SK-N-MC (cell line): ENCODE measurements around the gene ITGA1.

ENCODE experiments used
- DNase-seq: peaks from one replicate; pipeline ENCODE4 v3.0.0-alpha.2; 2011; ENCODE audit warnings: low read depth, low spot score
- H3K27ac ChIP-seq: fragments of 200-600 bp; sonication (generic); 2 replicates; pipeline ENCODE4 v1.5.1; 2016; ENCODE audit warnings: mixed run types
- H3K36me3 ChIP-seq: fragments of 200-600 bp; sonication (generic); 2 replicates; pipeline ENCODE4 v1.6.1; 2017; ENCODE audit warnings: antibody characterized with exemption, low read length, mixed read lengths; ENCODE audit not compliant: insufficient read depth
- H3K4me3 ChIP-seq: fragments of 200-600 bp; sonication (generic); 2 replicates; pipeline ENCODE4 v1.5.1; 2016
- H3K9ac ChIP-seq: fragments of 200-600 bp; sonication (generic); 2 replicates; pipeline ENCODE4 v1.8.0; 2017; ENCODE audit warnings: mixed run types, mixed read lengths; ENCODE audit not compliant: insufficient read length
- H3K9me3 ChIP-seq: fragments of 200-600 bp; sonication (generic); 2 replicates; pipeline ENCODE4 v1.6.1; 2017; ENCODE audit warnings: low read depth, mild to moderate bottlenecking, antibody characterized with exemption, low read length, moderate library complexity, mixed read lengths
- EZH2 ChIP-seq: fragments of 200-600 bp; sonication (generic); IDR thresholded peaks from one replicate; pipeline ENCODE4 v1.6.1; 2017; ENCODE audit warnings: antibody characterized with exemption
- FOXP2 ChIP-seq: optimal IDR thresholded peaks from 2 replicates; pipeline ENCODE3; 2011; ENCODE audit warnings: mild to moderate bottlenecking, moderate library complexity; ENCODE audit not compliant: insufficient read depth; ENCODE audit errors: extremely low read length, control extremely low read depth
- POLR2AphosphoS5 ChIP-seq: IDR thresholded peaks from 2 replicates; pipeline ENCODE4 v1.6.1; 2012; ENCODE audit warnings: mild to moderate bottlenecking, low read depth, low read length, borderline replicate concordance

ITGA1 gene

GRCh38 chr5:52834320-52834719 lies 46.6 kb downstream of the ITGA1 start:
- no peak overlapping the region for H3K9ac ChIP-seq
- no peak overlapping the region for H3K4me3 ChIP-seq
- TF ChIP-seq EZH2, result no peak
- no peak overlapping the region for H3K27ac ChIP-seq
- H3K9me3 ChIP-seq, result no peaks in the 10 kb centered on the region
- DNase-seq, result no peak
- H3K36me3 ChIP-seq, result no peaks in the 10 kb centered on the region

GRCh38 chr5:52837068-52837467 lies 49.4 kb downstream of the ITGA1 start:
- TF ChIP-seq FOXP2 (no peak), POLR2AphosphoS5 (no peak), EZH2 (no peak)
- H3K4me3 ChIP-seq, result no peak overlapping the region
- H3K36me3 ChIP-seq, result no peaks in the 10 kb centered on the region
- DNase-seq, result no peak
- no peak overlapping the region for H3K9ac ChIP-seq
- no peak overlapping the region for H3K27ac ChIP-seq
- H3K9me3 ChIP-seq, result no peaks in the 10 kb centered on the region

- H3K9ac ChIP-seq, result no peak overlapping the region
- no peaks in the 10 kb centered on the region for H3K9me3 ChIP-seq
- TF ChIP-seq EZH2, result no peak
- no peak for DNase-seq
- no peaks in the 10 kb centered on the region for H3K36me3 ChIP-seq
- no peak overlapping the region for H3K4me3 ChIP-seq
- no peak overlapping the region for H3K27ac ChIP-seq
Observed at GRCh38 chr5:52837591-52838001, 49.9 kb downstream of the ITGA1 start.

GRCh38 chr5:52838326-52839015 lies 50.8 kb downstream of the ITGA1 start:
- no peak for DNase-seq
- Histone ChIP-seq H3K9ac (no peak overlapping the region), H3K4me3 (no peak overlapping the region), H3K36me3 (no peaks in the 10 kb centered on the region), H3K9me3 (no peaks in the 10 kb centered on the region), H3K27ac (no peak overlapping the region)
- no peak for TF ChIP-seq POLR2AphosphoS5

- H3K27ac ChIP-seq, result peak overlapping the region; percentile 91; the same call in 1 of the 2 replicates
- TF ChIP-seq POLR2AphosphoS5 (no peak), FOXP2 (no peak), EZH2 (no peak)
- no peak for DNase-seq
Observed at GRCh38 chr5:52839285-52839684, 51.6 kb downstream of the ITGA1 start.

GRCh38 chr5:52840277-52841050 lies 52.7 kb downstream of the ITGA1 start:
- peak; percentile 65 for DNase-seq
- Histone ChIP-seq H3K27ac (peak overlapping the region; percentile 91), H3K9ac (peak overlapping the region; percentile 52), H3K36me3 (no peaks in the 10 kb centered on the region), H3K9me3 (no peaks in the 10 kb centered on the region), H3K4me3 (peak overlapping the region; percentile 71)
- TF ChIP-seq EZH2, result no peak
- peak; percentile 79 for TF ChIP-seq FOXP2

More at GRCh38 chr5:52839285-52839684, 51.6 kb downstream of the ITGA1 start:
- H3K36me3 ChIP-seq, result no peaks in the 10 kb centered on the region
- no peak overlapping the region for H3K4me3 ChIP-seq
- H3K9me3 ChIP-seq, result no peaks in the 10 kb centered on the region
- no peak overlapping the region for H3K9ac ChIP-seq

GRCh38 chr5:52841114-52841513 lies 53.4 kb downstream of the ITGA1 start:
- Histone ChIP-seq H3K27ac (peak overlapping the region; percentile 91), H3K9me3 (no peaks in the 10 kb centered on the region), H3K36me3 (no peaks in the 10 kb centered on the region), H3K9ac (peak overlapping the region; percentile 52), H3K4me3 (peak overlapping the region; percentile 71)
- TF ChIP-seq FOXP2 (no peak), POLR2AphosphoS5 (no peak), EZH2 (no peak)
- DNase-seq, result no peak

- TF ChIP-seq POLR2AphosphoS5, result no peak
- no peak for TF ChIP-seq FOXP2
- no peak for TF ChIP-seq EZH2
- no peak overlapping the region for H3K27ac ChIP-seq
- no peak overlapping the region for H3K4me3 ChIP-seq
- H3K9ac ChIP-seq, result no peak overlapping the region
- DNase-seq, result no peak
- H3K36me3 ChIP-seq, result no peaks in the 10 kb centered on the region
- H3K9me3 ChIP-seq, result no peaks in the 10 kb centered on the region
Observed at GRCh38 chr5:52842111-52842510, 54.4 kb downstream of the ITGA1 start.

GRCh38 chr5:52844885-52845284 lies 57.2 kb downstream of the ITGA1 start:
- Histone ChIP-seq H3K27ac (peak overlapping the region; percentile 89), H3K36me3 (no peaks in the 10 kb centered on the region), H3K4me3 (peak overlapping the region; percentile 64), H3K9ac (peak overlapping the region; percentile 52), H3K9me3 (no peaks in the 10 kb centered on the region)
- peak; percentile 56 for DNase-seq
- TF ChIP-seq EZH2 (no peak), POLR2AphosphoS5 (no peak), FOXP2 (peak; percentile 79)
